ENCODE results near the gene TMCO4. TPM values are rescaled to one million over a fixed set of nuclear protein-coding genes. Genes with fewer than 3 reads are reported as not detected.
A peak's percentile ranks its signal among the peaks of the same experiment; 100 is the strongest.
"Not testable (repeated sequence)": the region's sequence is repeated elsewhere in the genome, so short reads cannot be mapped to it uniquely, and the experiment has no call there.

TMCO4 gene
- total RNA-seq, 1 experiment from 2014 or later, result 25.8 TPM

GRCh38 chr1:19636065-19636464 lies 163.7 kb downstream of the TMCO4 start:
- no peak overlapping the region for H3K4me3 ChIP-seq
- DNase-seq, result no peak

GRCh38 chr1:19635646-19636045 lies 164.1 kb downstream of the TMCO4 start:
- DNase-seq, result peak; percentile 94

More at GRCh38 chr1:19636065-19636464, 163.7 kb downstream of the TMCO4 start:
- H3K36me3 ChIP-seq, result 0 out of 2 replicates have a peak, but pooled peaks cover 2% of the 10 kb centered on the region
- H3K27me3 ChIP-seq, result no peaks in the 10 kb centered on the region
- H3K9me3 ChIP-seq, result no peaks in the 10 kb centered on the region

DNA sequence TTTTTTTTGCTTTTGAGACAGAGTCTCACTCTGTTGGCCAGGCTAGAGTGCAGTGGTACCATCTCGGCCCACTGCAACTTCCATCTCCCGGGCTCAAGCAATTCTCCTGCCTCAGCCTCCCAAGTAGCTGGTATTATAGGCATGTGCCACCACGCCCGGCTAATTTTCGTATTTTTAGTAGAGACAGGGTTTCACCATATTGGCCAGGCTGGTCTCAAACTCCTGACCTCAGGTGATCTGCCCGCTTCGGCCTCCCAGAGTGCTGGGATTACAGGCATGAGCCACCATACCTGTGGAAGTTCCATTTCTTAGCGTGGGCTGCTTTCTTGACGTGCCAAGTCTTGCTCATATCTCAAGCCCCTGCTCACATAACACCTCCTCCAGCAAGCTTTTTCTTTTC lies 164.7 kb downstream of the TMCO4 start:
- not testable (repeated sequence) for H3K27me3 ChIP-seq, DNase-seq, H3K4me3 ChIP-seq, H3K36me3 ChIP-seq, H3K9me3 ChIP-seq

More at GRCh38 chr1:19635646-19636045, 164.1 kb downstream of the TMCO4 start:
- H3K9me3 ChIP-seq, result no peaks in the 10 kb centered on the region
- no peaks in the 10 kb centered on the region for H3K27me3 ChIP-seq
- H3K4me3 ChIP-seq, result no peak overlapping the region
- peaks cover 3% of the 10 kb centered on the region; the same call in 1 of the 2 replicates for H3K36me3 ChIP-seq

DNA sequence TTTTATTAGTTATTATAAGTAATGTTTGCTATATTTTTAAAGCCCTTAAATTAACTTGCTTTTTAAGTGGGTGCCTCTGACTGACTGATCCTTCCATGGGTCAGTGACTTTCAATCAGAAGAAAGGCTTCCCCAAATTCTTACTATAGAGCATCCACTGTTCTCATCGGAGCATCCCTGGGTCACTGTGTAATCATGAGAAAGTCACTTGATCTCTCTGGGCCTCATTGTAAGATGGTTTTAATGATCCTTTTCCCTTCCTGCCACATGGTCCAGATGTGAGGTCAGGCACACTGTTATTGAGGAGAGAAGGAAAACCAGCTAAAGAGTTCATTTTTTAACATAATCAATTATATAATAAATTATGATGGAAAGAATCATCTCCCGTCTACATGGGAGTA lies 166.6 kb downstream of the TMCO4 start:
- no peak for DNase-seq
- no peak overlapping the region for H3K4me3 ChIP-seq
- no peaks in the 10 kb centered on the region for H3K27me3 ChIP-seq
- H3K36me3 ChIP-seq, result peaks cover 8% of the 10 kb centered on the region; the same call in 1 of the 2 replicates
- no peaks in the 10 kb centered on the region for H3K9me3 ChIP-seq

Other genes with a start within 250 kb of the TMCO4 start
- 38.0 and 75.9 TPM in 2 replicates for gene NBL1, start 155.6 kb downstream of the TMCO4 start, total RNA-seq (2014; rRNA removed; shearing (Covaris generic); ENCODE audit: low replicate concordance)
- gene HTR6, start 135.0 kb downstream of the TMCO4 start, total RNA-seq (2014; rRNA removed; shearing (Covaris generic); ENCODE audit: low replicate concordance), result not detected in 2 replicates
- gene RNF186, start 15.4 kb upstream of the TMCO4 start, total RNA-seq (2014; rRNA removed; shearing (Covaris generic); ENCODE audit: low replicate concordance), result not detected in 2 replicates
- gene OTUD3, start 82.5 kb upstream of the TMCO4 start, total RNA-seq (2014; rRNA removed; shearing (Covaris generic); ENCODE audit: low replicate concordance), result 3.5 and 4.1 TPM in 2 replicates
- not detected in 2 replicates for gene PLA2G2E, start 123.7 kb upstream of the TMCO4 start, total RNA-seq (2014; rRNA removed; shearing (Covaris generic); ENCODE audit: low replicate concordance)
- not detected in 2 replicates for gene PLA2G2A, start 179.7 kb upstream of the TMCO4 start, total RNA-seq (2014; rRNA removed; shearing (Covaris generic); ENCODE audit: low replicate concordance)

All from MG63 (cell line).